Hepatocyte (in vitro differentiated cells): Measurements from ENCODE around the gene NOL9.

Experiments used
- EZH2 ChIP-seq: fragments of 200-600 bp; sonication (generic); IDR thresholded peaks from 2 replicates; pipeline ENCODE4 v1.6.1; 2016; ENCODE audit warnings: antibody characterized with exemption, mild to moderate bottlenecking, borderline replicate concordance
- EZH2phosphoT487 ChIP-seq: fragments of 200-600 bp; sonication (generic); IDR thresholded peaks from one replicate; pipeline ENCODE4 v1.6.1; 2018; ENCODE audit warnings: antibody characterized with exemption, mild to moderate bottlenecking, low read depth, moderate library complexity; ENCODE audit not compliant: unreplicated experiment, severe bottlenecking
- TF ChIP-seq, protein P1 (sequence below): fragments of 200-600 bp; sonication (generic); IDR thresholded peaks from 2 replicates; pipeline ENCODE4 v1.5.1; 2016; ENCODE audit warnings: antibody characterized with exemption, mild to moderate bottlenecking; ENCODE audit not compliant: poor library complexity

DNA sequence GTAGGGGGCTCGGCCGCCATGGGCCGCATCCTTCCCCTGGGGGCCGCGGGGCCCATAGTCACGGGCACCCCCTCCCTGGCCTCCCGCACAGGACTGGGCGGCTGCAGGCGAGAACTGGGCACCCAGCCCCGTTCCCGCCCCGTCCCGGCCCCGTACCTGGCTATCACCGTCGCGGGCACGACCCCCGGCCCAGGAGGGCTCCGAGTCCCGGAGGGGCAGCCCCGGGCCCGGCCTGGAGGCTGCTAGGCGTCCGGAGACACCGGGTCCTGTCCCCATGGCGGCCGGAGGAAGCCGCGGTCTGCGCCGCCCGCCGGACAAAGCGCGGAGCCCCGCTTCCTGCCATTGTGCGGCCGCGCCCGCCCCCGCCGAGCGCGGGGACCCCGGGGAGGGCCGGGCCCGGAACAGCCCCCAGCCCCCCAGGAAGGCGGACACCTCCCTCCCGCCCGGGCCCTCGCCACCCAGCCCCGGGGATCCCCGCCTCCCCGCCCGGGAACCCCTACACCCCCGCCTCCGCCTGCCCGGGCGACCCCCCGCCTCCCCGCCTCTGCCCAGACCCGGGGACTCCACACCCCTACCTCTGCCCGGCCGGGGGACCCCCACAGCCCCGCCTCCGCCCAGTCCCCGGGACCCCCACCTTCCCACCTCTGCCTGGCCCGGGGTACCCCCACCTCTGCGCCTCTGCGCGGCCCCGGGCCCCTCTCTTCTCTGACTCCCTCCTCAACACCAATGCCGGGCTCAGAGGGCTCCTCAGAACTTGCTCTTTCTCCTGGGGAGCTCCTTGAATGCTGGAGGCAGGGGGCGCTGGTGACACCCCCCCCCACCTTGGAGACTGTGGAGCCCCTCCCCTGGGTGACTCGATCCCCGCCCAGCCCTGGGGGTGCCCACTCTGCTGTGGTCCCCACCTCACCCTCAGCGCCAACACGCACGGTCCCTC, 68.9 kb downstream of the NOL9 start:
- TF ChIP-seq, protein P1, sequence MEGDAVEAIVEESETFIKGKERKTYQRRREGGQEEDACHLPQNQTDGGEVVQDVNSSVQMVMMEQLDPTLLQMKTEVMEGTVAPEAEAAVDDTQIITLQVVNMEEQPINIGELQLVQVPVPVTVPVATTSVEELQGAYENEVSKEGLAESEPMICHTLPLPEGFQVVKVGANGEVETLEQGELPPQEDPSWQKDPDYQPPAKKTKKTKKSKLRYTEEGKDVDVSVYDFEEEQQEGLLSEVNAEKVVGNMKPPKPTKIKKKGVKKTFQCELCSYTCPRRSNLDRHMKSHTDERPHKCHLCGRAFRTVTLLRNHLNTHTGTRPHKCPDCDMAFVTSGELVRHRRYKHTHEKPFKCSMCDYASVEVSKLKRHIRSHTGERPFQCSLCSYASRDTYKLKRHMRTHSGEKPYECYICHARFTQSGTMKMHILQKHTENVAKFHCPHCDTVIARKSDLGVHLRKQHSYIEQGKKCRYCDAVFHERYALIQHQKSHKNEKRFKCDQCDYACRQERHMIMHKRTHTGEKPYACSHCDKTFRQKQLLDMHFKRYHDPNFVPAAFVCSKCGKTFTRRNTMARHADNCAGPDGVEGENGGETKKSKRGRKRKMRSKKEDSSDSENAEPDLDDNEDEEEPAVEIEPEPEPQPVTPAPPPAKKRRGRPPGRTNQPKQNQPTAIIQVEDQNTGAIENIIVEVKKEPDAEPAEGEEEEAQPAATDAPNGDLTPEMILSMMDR, result no peak
- TF ChIP-seq EZH2, result no peak
- no peak for TF ChIP-seq EZH2phosphoT487
